GM12878 (cell line): Measurements from ENCODE around the gene GYG2. TPM values are rescaled to one million over a fixed set of nuclear protein-coding genes. Genes with fewer than 3 reads are reported as not detected.

Experiments used
- ATAC-seq: fragments of 200-7000 bp; cut with Tn5 transposase; 3 replicates; pipeline ENCODE4 v1.9.1; 2020; ENCODE audit warnings: mild to moderate bottlenecking, moderate library complexity
- BruUV-seq: library from RNA; stranded (reverse); fragments of 400-500 nt; replicated peaks from 2 replicates; lab custom pipeline; 2021; lab: Mats Ljungman, UMichigan
- CTCF ChIA-PET: fragments of 300-600 bp; sonication (Branson Sonifier 250); formaldehyde crosslinking; extraction: SDS; loops from one replicate; lab custom pipeline; 2021; ENCODE audit warnings: inconsistent platforms; lab: Yijun Ruan, JAX
- POLR2A ChIA-PET: fragments of 350-600 bp; formaldehyde crosslinking; extraction: SDS; loops from one replicate; lab custom pipeline; 2021; ENCODE audit warnings: inconsistent platforms; lab: Charles Lee
- RAD21 ChIA-PET: fragments of 300-600 bp; sonication (Branson Sonifier 250); formaldehyde crosslinking; loops from one replicate; lab custom pipeline; 2023; ENCODE audit warnings: antibody characterized with exemption; ENCODE audit not compliant: unreplicated experiment; lab: Charles Lee
- SMC1A ChIA-PET: fragments of 300-600 bp; sonication (Branson Sonifier 250); formaldehyde crosslinking; loops from one replicate; lab custom pipeline; 2023; ENCODE audit not compliant: unreplicated experiment, uncharacterized antibody; lab: Charles Lee
- DNase-seq: peaks from one replicate; pipeline ENCODE4 v3.0.0-alpha.2; 2011; ENCODE audit warnings: low read depth, low spot score
- FAIRE-seq: peaks from 3 replicates; lab custom pipeline; 2011; peaks lifted over from hg19 to GRCh38; lab: Jason Lieb, UNC
- H2AFZ ChIP-seq: 2 replicates; pipeline ENCODE4 v1.6.0; 2011; ENCODE audit warnings: low read depth, low read length, control low read depth; ENCODE audit not compliant: control insufficient read depth
- H3K27ac ChIP-seq: 2 replicates; pipeline ENCODE4 v1.5.1; 2011; ENCODE audit warnings: control low read depth; ENCODE audit not compliant: control insufficient read depth, insufficient read depth
- H3K27me3 ChIP-seq, 2 experiments: replicated peaks in 1 of 2; 2 replicates each; pipeline versions ENCODE4 v1.6.0 to v1.6.1; 2011; ENCODE audit warnings: low read length in 1 of 2; ENCODE audit not compliant: control insufficient read depth in 2 of 2, insufficient read depth in 2 of 2
- H3K36me3 ChIP-seq, 2 experiments: 2 replicates each; pipeline ENCODE4 v1.5.1; 2011; ENCODE audit warnings: low read length in 1 of 2; ENCODE audit not compliant: control insufficient read depth in 2 of 2, insufficient read depth in 2 of 2
- H3K4me1 ChIP-seq: 2 replicates; pipeline ENCODE4 v1.6.1; 2011; ENCODE audit warnings: mild to moderate bottlenecking, low read length, moderate library complexity, mixed read lengths; ENCODE audit not compliant: control insufficient read depth, insufficient read depth
- H3K4me2 ChIP-seq: 2 replicates; pipeline ENCODE4 v1.6.0; 2011; ENCODE audit warnings: control low read depth; ENCODE audit not compliant: control insufficient read depth, insufficient read depth
- H3K4me3 ChIP-seq: fragments of 200-600 bp; sonication (generic); 2 replicates; pipeline ENCODE4 v1.5.1; 2016
- H3K79me2 ChIP-seq: 2 replicates; pipeline ENCODE4 v1.6.0; 2011; ENCODE audit warnings: low read length; ENCODE audit not compliant: control insufficient read depth, insufficient read depth
- H3K9ac ChIP-seq: 2 replicates; pipeline ENCODE4 v1.8.0; 2011; ENCODE audit warnings: low read length, control low read depth, mixed read lengths; ENCODE audit not compliant: control insufficient read depth, insufficient read depth
- H3K9me3 ChIP-seq: replicated peaks from 3 replicates; pipeline ENCODE4 v1.5.1; 2011; ENCODE audit warnings: mild to moderate bottlenecking, low read length; ENCODE audit not compliant: control insufficient read depth, insufficient read depth
- H4K20me1 ChIP-seq: 2 replicates; pipeline ENCODE4 v1.6.0; 2011; ENCODE audit not compliant: control insufficient read depth, insufficient read depth
- BCL3 ChIP-seq: IDR thresholded peaks from 2 replicates; pipeline ENCODE4 v1.6.1; 2011; ENCODE audit warnings: borderline replicate concordance, low read depth, mild to moderate bottlenecking, moderate library complexity, low read length; ENCODE audit not compliant: insufficient read depth, poor library complexity, severe bottlenecking
- BRCA1 ChIP-seq: IDR thresholded peaks from 2 replicates; pipeline ENCODE4 v1.6.1; 2011; ENCODE audit warnings: low read depth, low read length, improper control_type of control experiment
- EED ChIP-seq: sonication (generic); IDR thresholded peaks from 2 replicates; pipeline ENCODE4 v1.6.1; 2016; ENCODE audit warnings: antibody characterized with exemption, low read depth
- HCFC1 ChIP-seq: fragments of 150-350 bp; IDR thresholded peaks from 2 replicates; pipeline ENCODE4 v1.6.1; 2014; ENCODE audit warnings: low read length
- HDAC2 ChIP-seq: fragments of 200-600 bp; sonication (generic); IDR thresholded peaks from 2 replicates; pipeline ENCODE4 v1.6.1; 2017
- MEF2B ChIP-seq: fragments of 450-650 bp; IDR thresholded peaks from 2 replicates; pipeline ENCODE4 v1.6.1; 2018; ENCODE audit warnings: mild to moderate bottlenecking, moderate library complexity; ENCODE audit not compliant: partially characterized antibody, poor library complexity, severe bottlenecking
- MTA2 ChIP-seq: fragments of 450-650 bp; IDR thresholded peaks from 2 replicates; pipeline ENCODE4 v1.6.1; 2016; ENCODE audit warnings: low read depth, mild to moderate bottlenecking, moderate library complexity
- MTA3 ChIP-seq: IDR thresholded peaks from 2 replicates; pipeline ENCODE4 v1.6.1; 2012; ENCODE audit warnings: low read length, inconsistent platforms, borderline replicate concordance
- POLR2AphosphoS5 ChIP-seq: IDR thresholded peaks from 2 replicates; pipeline ENCODE4 v1.6.1; 2011; ENCODE audit warnings: mild to moderate bottlenecking, low read length, inconsistent platforms
- POU2F2 ChIP-seq: IDR thresholded peaks from 3 replicates; pipeline ENCODE4 v1.6.1; 2011; ENCODE audit warnings: low read depth, mild to moderate bottlenecking, low read length, borderline replicate concordance
- RELB ChIP-seq: fragments of 450-650 bp; IDR thresholded peaks from 2 replicates; pipeline ENCODE4 v1.6.1; 2017; ENCODE audit warnings: low read depth, mild to moderate bottlenecking, moderate library complexity
- ZNF687 ChIP-seq: fragments of 450-650 bp; IDR thresholded peaks from 2 replicates; pipeline ENCODE4 v1.6.1; 2017; ENCODE audit warnings: mild to moderate bottlenecking, moderate library complexity
- WGBS: methylation state at CpG from one replicate; pipeline ENCODE4 v1.1.6; 2016; ENCODE audit warnings: low lambda C conversion rate; ENCODE audit not compliant: insufficient replicate concordance, insufficient coverage; ENCODE audit errors: missing lambda C conversion rate; 5-methylcytosine and 5-hydroxymethylcytosine counted together
- in situ Hi-C: fragments of 300-500 bp; cut with MboI; formaldehyde crosslinking; loops from 9 replicates; pipeline ENCODE4 v1.14.3; 2018; ENCODE audit warnings: mixed read lengths
- intact Hi-C: fragments of 100-400 bp; cut with micrococcal nuclease; formaldehyde crosslinking; loops from one replicate; pipeline ENCODE4 v1.14.2; 2022; ENCODE audit not compliant: unreplicated experiment
- polyA plus RNA-seq, 11 experiments: library from polyadenylated mRNA; depleted of rRNA in 4 of 11; unstranded in 6 of 11; stranded (reverse) in 5 of 11; fragments of >200 nt; fragmentation: Nextera tagmentation in 4 of 11; fragmentation: Illumina TruSeq in 1 of 11; extraction: Ambion mirVana in 4 of 11; extraction: Trizol in 1 of 11; gene quantifications; 1 replicate in 1 of 11; 2 replicates in 10 of 11; pipeline versions ENCODE4 v1.2.1 to v1.2.3, GENCODE V29; 2011 to 2016; ENCODE audit warnings: inconsistent platforms in 2 of 11, missing spikeins in 2 of 11, low read depth in 1 of 11
- total RNA-seq, 4 experiments: library from RNA; depleted of rRNA in 3 of 4; stranded (reverse); fragments of >200 nt in 3 of 4; fragmentation: Illumina TruSeq in 1 of 4; extraction: Trizol in 1 of 4; gene quantifications; 2 replicates each; pipeline versions ENCODE4 v1.2.1 to v1.2.3, GENCODE V29; 2013 to 2021

The GYG2 gene
- total and polyA plus RNA-seq, 10 of the 15 experiments (the other 5 are each of a cell fraction or from before 2014, with no cell fraction given) = 0.05 TPM; not detected in 9

- no peaks in the 10 kb centered on the region for H3K4me1 ChIP-seq
- 3% methylated on average over 2 of the region's 2 CpGs for WGBS
These were observed 27.0 kb downstream of the GYG2 start for GRCh38 chrX:2855761-2856160.

More at GRCh38 chrX:2855761-2856160, 27.0 kb downstream of the GYG2 start:
- H2AFZ ChIP-seq = no peak overlapping the region
- RAD21 ChIA-PET = no interaction called here
- POLR2A ChIA-PET = no interaction called here
- no peak overlapping the region for H3K27ac ChIP-seq
- no peak overlapping the region for H3K4me3 ChIP-seq
- CTCF ChIA-PET = no interaction called here
- intact Hi-C loops = no loop called here
- no peaks in the 10 kb centered on the region for H3K27me3 ChIP-seq
- no peaks in the 10 kb centered on the region; the same call in 2 of the 3 replicates for H3K9me3 ChIP-seq
- DNase-seq (no peak), FAIRE-seq (no peak), ATAC-seq (no peak)
- SMC1A ChIA-PET = no interaction called here
- TF ChIP-seq HCFC1 (no peak), RELB (no peak), MTA2 (no peak), BCL3 (no peak), POU2F2 (no peak), ZNF687 (no peak), POLR2AphosphoS5 (no peak), MEF2B (no peak), EED (no peak), HDAC2 (no peak), BRCA1 (no peak), MTA3 (no peak)
- no peak overlapping the region for H3K9ac ChIP-seq
- no peaks in the 10 kb centered on the region for H4K20me1 ChIP-seq
- no TSS peak for BruUV-seq
- H3K79me2 ChIP-seq = no peaks in the 10 kb centered on the region
- no peak overlapping the region for H3K4me2 ChIP-seq
- in situ Hi-C loops = no loop called here
- H3K36me3 ChIP-seq = no peaks in the 10 kb centered on the region
